ENCODE results near the gene ULBP3. TPM values are rescaled to one million over a fixed set of nuclear protein-coding genes. Genes with fewer than 3 reads are reported as not detected.

ULBP3 gene
- polyA plus RNA-seq, 1 donor from 2014 or later = 2.2 TPM

- no peak overlapping the region for H3K4me2 ChIP-seq (ENCODE audit: low read length)
- H3K27ac ChIP-seq (ENCODE audit: low read length) = no peak overlapping the region
- no peak overlapping the region for H2AFZ ChIP-seq (ENCODE audit: low read depth, low read length)
- H3K79me2 ChIP-seq (replicated peaks; ENCODE audit: insufficient read depth, low read length) = no peaks in the 10 kb centered on the region
- H3F3A ChIP-seq (ENCODE audit: insufficient read depth, low read length, poor library complexity, severe bottlenecking) = no peaks in the 10 kb centered on the region
- no peaks in the 10 kb centered on the region for H4K20me1 ChIP-seq (ENCODE audit: insufficient read depth)
- H3K36me3 ChIP-seq (ENCODE audit: insufficient read depth, low read length) = no peaks in the 10 kb centered on the region
- no peaks in the 10 kb centered on the region for H3K27me3 ChIP-seq (ENCODE audit: insufficient read depth, low read depth, low read length)
- no peaks in the 10 kb centered on the region for H3K9me2 ChIP-seq (ENCODE audit: insufficient read depth, low read length)
- H3K9ac ChIP-seq (ENCODE audit: low read length) = no peak overlapping the region
- H3K9me3 ChIP-seq (ENCODE audit: low read length) = no peaks in the 10 kb centered on the region
- TF ChIP-seq EZH2 (IDR thresholded peaks at IDR 0.05; ENCODE audit: borderline replicate concordance, insufficient read depth, low read length, poor library complexity, severe bottlenecking) (no peak), SMC3 (conservative IDR thresholded peaks at IDR 0.05; ENCODE audit: poor library complexity) (no peak), MXI1 (conservative IDR thresholded peaks at IDR 0.05; ENCODE audit: poor library complexity, severe bottlenecking) (no peak), EP300 (conservative IDR thresholded peaks at IDR 0.05; ENCODE audit: poor library complexity, severe bottlenecking) (no peak)
- H3K4me3 ChIP-seq (ENCODE audit: low read length) = no peak overlapping the region
Observed at GRCh38 chr6:150090328-150090727, 21.4 kb upstream of the ULBP3 start.

GRCh38 chr6:150088481-150089154 lies 19.7 kb upstream of the ULBP3 start:
- no peaks in the 10 kb centered on the region for H3K36me3 ChIP-seq (ENCODE audit: insufficient read depth, low read length)
- H3K4me2 ChIP-seq (ENCODE audit: low read length) = no peak overlapping the region
- no peak overlapping the region for H3K9ac ChIP-seq (ENCODE audit: low read length)
- H3K9me3 ChIP-seq (ENCODE audit: low read length) = no peaks in the 10 kb centered on the region
- no peaks in the 10 kb centered on the region for H3K9me2 ChIP-seq (ENCODE audit: insufficient read depth, low read length)
- H2AFZ ChIP-seq (ENCODE audit: low read depth, low read length) = no peak overlapping the region
- no peak for TF ChIP-seq REST (IDR thresholded peaks at IDR 0.05; ENCODE audit: borderline replicate concordance)
- no peak for TF ChIP-seq CTCF (IDR thresholded peaks at IDR 0.05; ENCODE audit: poor library complexity, severe bottlenecking)
- TF ChIP-seq SMC3 (conservative IDR thresholded peaks at IDR 0.05; ENCODE audit: poor library complexity) = no peak
- TF ChIP-seq RAD21 (conservative IDR thresholded peaks at IDR 0.05) = no peak
- no peak for TF ChIP-seq POLR2AphosphoS5 (IDR thresholded peaks at IDR 0.05)
- TF ChIP-seq EZH2 (IDR thresholded peaks at IDR 0.05; ENCODE audit: borderline replicate concordance, insufficient read depth, low read length, poor library complexity, severe bottlenecking) = no peak
- no peak for TF ChIP-seq TAF1 (IDR thresholded peaks at IDR 0.05; ENCODE audit: low read depth)
- TF ChIP-seq EP300 (conservative IDR thresholded peaks at IDR 0.05; ENCODE audit: poor library complexity, severe bottlenecking) = no peak
- no peak for TF ChIP-seq MXI1 (conservative IDR thresholded peaks at IDR 0.05; ENCODE audit: poor library complexity, severe bottlenecking)
- H3K79me2 ChIP-seq (replicated peaks; ENCODE audit: insufficient read depth, low read length) = no peaks in the 10 kb centered on the region
- H4K20me1 ChIP-seq (ENCODE audit: insufficient read depth) = no peaks in the 10 kb centered on the region
- H3K27ac ChIP-seq (ENCODE audit: low read length) = no peak overlapping the region
- H3F3A ChIP-seq (ENCODE audit: insufficient read depth, low read length, poor library complexity, severe bottlenecking) = no peaks in the 10 kb centered on the region
- no peaks in the 10 kb centered on the region for H3K27me3 ChIP-seq (ENCODE audit: insufficient read depth, low read depth, low read length)
- H3K4me3 ChIP-seq (ENCODE audit: low read length) = no peak overlapping the region
